ENCODE measurements around the gene ADAMTSL1.

The ADAMTSL1 gene

GRCh38 chr9:18516514-18516913 is 42.6 kb downstream of the ADAMTSL1 start:
- Histone ChIP-seq H3K4me1 (ENCODE audit: control insufficient read depth, insufficient read depth, low read length) (no peaks in the 10 kb centered on the region), H3K9ac (ENCODE audit: low read length) (no peak overlapping the region), H3K4me3 (ENCODE audit: low read length) (no peak overlapping the region), H3K27me3 (ENCODE audit: control insufficient read depth, insufficient read depth, low read length) (no peaks in the 10 kb centered on the region), H3K9me3 (ENCODE audit: control insufficient read depth, low read length) (no peaks in the 10 kb centered on the region), H3K36me3 (ENCODE audit: control insufficient read depth, insufficient read depth, low read length) (no peaks in the 10 kb centered on the region)

DNA sequence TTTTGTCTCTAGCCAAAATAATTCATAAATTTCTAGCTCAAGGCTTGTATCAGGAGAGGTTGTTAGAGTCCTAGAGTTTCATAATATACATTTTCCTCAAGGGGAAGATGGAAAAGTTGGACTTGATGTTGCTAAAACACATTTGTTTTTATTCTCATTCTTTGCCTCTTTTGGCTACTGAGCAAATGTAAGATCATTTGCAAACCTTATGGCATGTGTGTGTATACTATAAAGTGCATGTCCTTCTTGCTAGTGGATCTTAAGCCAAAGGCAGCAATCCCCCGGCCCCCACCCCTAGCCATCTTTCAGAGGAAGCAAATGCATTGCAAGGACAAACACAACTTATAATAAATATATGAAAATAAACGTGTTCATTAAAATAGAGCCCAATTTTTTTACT is 43.0 kb downstream of the ADAMTSL1 start:
- no peak overlapping the region for H3K9ac ChIP-seq (ENCODE audit: low read length)
- no peaks in the 10 kb centered on the region for H3K9me3 ChIP-seq (ENCODE audit: control insufficient read depth, low read length)
- H3K36me3 ChIP-seq (ENCODE audit: control insufficient read depth, insufficient read depth, low read length) = no peaks in the 10 kb centered on the region
- H3K4me1 ChIP-seq (ENCODE audit: control insufficient read depth, insufficient read depth, low read length) = no peaks in the 10 kb centered on the region
- no peak overlapping the region for H3K4me3 ChIP-seq (ENCODE audit: low read length)
- H3K27me3 ChIP-seq (ENCODE audit: control insufficient read depth, insufficient read depth, low read length) = no peaks in the 10 kb centered on the region

DNA sequence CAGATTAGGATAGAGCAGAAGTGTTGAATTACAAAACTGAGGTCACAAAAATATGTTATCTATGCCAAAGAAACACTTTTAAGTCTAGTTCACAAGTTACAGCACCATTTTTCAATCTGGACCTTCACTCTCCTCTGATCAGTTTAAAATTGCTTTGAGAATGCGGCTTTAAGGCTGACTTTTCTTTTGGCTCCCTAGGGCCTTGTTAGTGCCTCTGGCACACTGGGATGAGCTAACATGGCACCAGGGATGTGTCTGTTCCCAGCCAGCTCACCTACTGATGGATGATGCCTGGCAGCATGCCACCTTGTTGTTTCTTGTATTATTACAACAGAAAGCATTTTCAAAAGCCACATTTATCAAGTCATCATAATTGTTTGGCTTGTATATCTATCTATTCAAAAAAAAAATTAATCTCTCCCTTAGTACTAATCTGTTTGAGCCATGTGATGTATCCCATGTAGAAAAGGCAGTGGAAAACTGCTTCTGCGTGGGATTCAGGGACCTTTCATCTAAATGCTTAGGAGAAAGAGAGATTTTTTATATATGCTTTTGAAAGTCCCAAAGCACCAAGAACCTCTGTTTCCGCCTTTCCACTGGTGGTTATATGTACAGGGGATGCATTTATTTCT is 46.6 kb downstream of the ADAMTSL1 start:
- H3K9ac ChIP-seq (ENCODE audit: low read length) = no peak overlapping the region
- no peaks in the 10 kb centered on the region for H3K4me1 ChIP-seq (ENCODE audit: control insufficient read depth, insufficient read depth, low read length)
- H3K9me3 ChIP-seq (ENCODE audit: control insufficient read depth, low read length) = no peaks in the 10 kb centered on the region
- H3K36me3 ChIP-seq (ENCODE audit: control insufficient read depth, insufficient read depth, low read length) = no peaks in the 10 kb centered on the region
- no peaks in the 10 kb centered on the region for H3K27me3 ChIP-seq (ENCODE audit: control insufficient read depth, insufficient read depth, low read length)
- H3K4me3 ChIP-seq (ENCODE audit: low read length) = no peak overlapping the region

- no peak overlapping the region for H3K9ac ChIP-seq (ENCODE audit: low read length)
- H3K4me1 ChIP-seq (ENCODE audit: control insufficient read depth, insufficient read depth, low read length) = no peaks in the 10 kb centered on the region
- H3K36me3 ChIP-seq (ENCODE audit: control insufficient read depth, insufficient read depth, low read length) = no peaks in the 10 kb centered on the region
- no peaks in the 10 kb centered on the region for H3K9me3 ChIP-seq (ENCODE audit: control insufficient read depth, low read length)
- H3K4me3 ChIP-seq (ENCODE audit: low read length) = no peak overlapping the region
- no peaks in the 10 kb centered on the region for H3K27me3 ChIP-seq (ENCODE audit: control insufficient read depth, insufficient read depth, low read length)
These were observed 52.7 kb downstream of the ADAMTSL1 start for GRCh38 chr9:18526685-18527084.

DNA sequence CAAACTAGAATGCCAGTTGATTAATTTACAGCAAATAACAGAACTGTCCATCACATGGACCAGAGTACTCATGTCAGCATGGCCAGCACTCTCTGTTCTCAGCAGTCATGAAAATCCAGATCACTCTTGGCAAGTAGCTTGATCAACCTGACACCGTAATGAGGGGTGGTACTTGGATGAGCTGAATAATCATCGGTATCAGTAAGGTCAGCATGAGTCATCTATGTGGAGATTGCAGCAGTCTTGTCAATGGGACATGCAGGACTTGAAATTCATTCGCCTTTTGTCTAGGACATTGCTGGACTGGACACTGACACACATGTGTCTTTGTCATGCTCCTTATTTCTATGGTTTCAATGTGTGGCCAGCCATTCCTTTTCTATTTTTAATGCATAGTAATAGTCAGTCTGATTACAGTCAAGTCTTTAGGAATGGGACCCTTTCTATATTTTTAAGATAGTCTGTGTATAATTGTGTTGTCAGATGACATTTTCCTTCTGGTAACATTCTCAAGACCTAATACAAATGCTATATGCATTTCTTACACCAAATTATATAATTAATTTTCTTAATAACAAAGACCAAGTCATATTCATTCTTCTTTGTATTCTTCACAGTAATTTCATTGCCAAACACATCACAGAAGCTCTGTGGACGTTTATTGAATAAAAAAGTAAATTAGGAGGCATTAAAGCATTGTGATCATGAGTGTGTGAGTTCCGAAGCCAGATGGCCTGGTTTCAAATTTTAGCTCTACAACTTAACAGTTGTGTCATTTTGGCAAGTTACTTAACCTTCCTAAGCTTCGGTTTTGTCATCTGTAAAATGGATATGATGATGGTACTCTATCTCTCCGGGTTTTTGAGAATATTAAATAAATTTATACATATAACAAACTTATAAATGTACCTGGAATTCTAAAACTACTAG is 57.4 kb downstream of the ADAMTSL1 start:
- H3K27me3 ChIP-seq (ENCODE audit: control insufficient read depth, insufficient read depth, low read length) = no peaks in the 10 kb centered on the region
- no peaks in the 10 kb centered on the region for H3K4me1 ChIP-seq (ENCODE audit: control insufficient read depth, insufficient read depth, low read length)
- H3K36me3 ChIP-seq (ENCODE audit: control insufficient read depth, insufficient read depth, low read length) = no peaks in the 10 kb centered on the region
- no peaks in the 10 kb centered on the region for H3K9me3 ChIP-seq (ENCODE audit: control insufficient read depth, low read length)
- H3K9ac ChIP-seq (ENCODE audit: low read length) = no peak overlapping the region
- H3K4me3 ChIP-seq (ENCODE audit: low read length) = no peak overlapping the region

- H3K9me3 ChIP-seq (ENCODE audit: control insufficient read depth, low read length) = no peaks in the 10 kb centered on the region
- H3K36me3 ChIP-seq (ENCODE audit: control insufficient read depth, insufficient read depth, low read length) = no peaks in the 10 kb centered on the region
- H3K27me3 ChIP-seq (ENCODE audit: control insufficient read depth, insufficient read depth, low read length) = no peaks in the 10 kb centered on the region
- no peak overlapping the region for H3K9ac ChIP-seq (ENCODE audit: low read length)
- H3K4me3 ChIP-seq (ENCODE audit: low read length) = no peak overlapping the region
- no peaks in the 10 kb centered on the region for H3K4me1 ChIP-seq (ENCODE audit: control insufficient read depth, insufficient read depth, low read length)
These were observed 60.7 kb downstream of the ADAMTSL1 start for GRCh38 chr9:18534611-18535010.

DNA sequence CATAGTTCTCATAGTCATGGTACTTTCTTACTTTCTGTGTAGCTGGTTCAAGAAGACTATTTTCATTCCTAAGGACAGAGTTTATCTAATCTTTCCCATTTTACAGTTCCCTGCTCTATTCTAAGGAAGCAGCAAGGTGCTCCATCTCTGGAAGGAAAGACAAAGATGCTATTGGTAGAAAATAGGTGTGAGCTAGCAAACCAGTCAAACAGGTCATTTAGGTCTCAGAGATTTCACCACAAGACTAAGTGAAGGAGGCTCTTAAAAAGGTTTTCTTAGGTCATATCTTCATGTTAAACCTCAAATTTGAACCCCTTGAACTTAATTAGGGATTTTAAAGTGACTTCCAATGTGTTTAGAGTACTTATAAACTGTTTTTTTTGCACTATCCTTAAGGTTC is 62.6 kb downstream of the ADAMTSL1 start:
- Histone ChIP-seq H3K9me3 (ENCODE audit: control insufficient read depth, low read length) (no peaks in the 10 kb centered on the region), H3K36me3 (ENCODE audit: control insufficient read depth, insufficient read depth, low read length) (no peaks in the 10 kb centered on the region), H3K9ac (ENCODE audit: low read length) (no peak overlapping the region), H3K4me3 (ENCODE audit: low read length) (no peak overlapping the region), H3K27me3 (ENCODE audit: control insufficient read depth, insufficient read depth, low read length) (no peaks in the 10 kb centered on the region), H3K4me1 (ENCODE audit: control insufficient read depth, insufficient read depth, low read length) (no peaks in the 10 kb centered on the region)

GRCh38 chr9:18539203-18539693 is 65.3 kb downstream of the ADAMTSL1 start:
- H3K36me3 ChIP-seq (ENCODE audit: control insufficient read depth, insufficient read depth, low read length) = no peaks in the 10 kb centered on the region
- no peak overlapping the region for H3K4me3 ChIP-seq (ENCODE audit: low read length)
- H3K9me3 ChIP-seq (ENCODE audit: control insufficient read depth, low read length) = no peaks in the 10 kb centered on the region
- H3K27me3 ChIP-seq (ENCODE audit: control insufficient read depth, insufficient read depth, low read length) = no peaks in the 10 kb centered on the region
- H3K4me1 ChIP-seq (ENCODE audit: control insufficient read depth, insufficient read depth, low read length) = no peaks in the 10 kb centered on the region
- H3K9ac ChIP-seq (ENCODE audit: low read length) = no peak overlapping the region

- Histone ChIP-seq H3K4me1 (ENCODE audit: control insufficient read depth, insufficient read depth, low read length) (no peaks in the 10 kb centered on the region), H3K36me3 (ENCODE audit: control insufficient read depth, insufficient read depth, low read length) (no peaks in the 10 kb centered on the region), H3K9ac (ENCODE audit: low read length) (no peak overlapping the region), H3K9me3 (ENCODE audit: control insufficient read depth, low read length) (no peaks in the 10 kb centered on the region), H3K27me3 (ENCODE audit: control insufficient read depth, insufficient read depth, low read length) (no peaks in the 10 kb centered on the region), H3K4me3 (ENCODE audit: low read length) (no peak overlapping the region)
These were observed 69.0 kb downstream of the ADAMTSL1 start for GRCh38 chr9:18542837-18543405.

GRCh38 chr9:18543406-18544192 is 69.6 kb downstream of the ADAMTSL1 start:
- no peaks in the 10 kb centered on the region for H3K36me3 ChIP-seq (ENCODE audit: control insufficient read depth, insufficient read depth, low read length)
- no peak overlapping the region for H3K4me3 ChIP-seq (ENCODE audit: low read length)
- H3K4me1 ChIP-seq (ENCODE audit: control insufficient read depth, insufficient read depth, low read length) = no peaks in the 10 kb centered on the region
- H3K9ac ChIP-seq (ENCODE audit: low read length) = no peak overlapping the region
- H3K9me3 ChIP-seq (ENCODE audit: control insufficient read depth, low read length) = no peaks in the 10 kb centered on the region
- H3K27me3 ChIP-seq (ENCODE audit: control insufficient read depth, insufficient read depth, low read length) = no peaks in the 10 kb centered on the region

DNA sequence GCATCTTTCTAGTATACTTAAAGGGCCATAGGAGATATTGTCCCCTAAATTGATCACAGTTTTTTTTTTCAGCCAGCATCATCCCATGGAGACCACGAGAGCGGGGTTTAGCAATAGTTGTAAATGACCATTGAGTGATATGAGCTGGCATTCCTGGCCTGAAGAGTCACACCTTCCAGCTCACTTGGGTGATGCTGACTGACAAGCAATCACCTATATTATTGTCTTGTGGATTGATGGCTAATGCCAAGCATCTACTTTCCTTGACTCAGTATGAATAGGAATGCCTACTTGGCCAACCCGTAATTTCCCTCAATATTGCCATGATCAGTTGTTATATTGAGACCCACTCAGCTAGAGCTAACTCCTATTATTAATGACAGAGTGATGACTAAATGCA is 70.5 kb downstream of the ADAMTSL1 start:
- no peaks in the 10 kb centered on the region for H3K36me3 ChIP-seq (ENCODE audit: control insufficient read depth, insufficient read depth, low read length)
- H3K4me1 ChIP-seq (ENCODE audit: control insufficient read depth, insufficient read depth, low read length) = no peaks in the 10 kb centered on the region
- H3K27me3 ChIP-seq (ENCODE audit: control insufficient read depth, insufficient read depth, low read length) = no peaks in the 10 kb centered on the region
- H3K4me3 ChIP-seq (ENCODE audit: low read length) = no peak overlapping the region
- no peaks in the 10 kb centered on the region for H3K9me3 ChIP-seq (ENCODE audit: control insufficient read depth, low read length)
- no peak overlapping the region for H3K9ac ChIP-seq (ENCODE audit: low read length)

Data from mucosa of stomach (tissue), 1 donor.